Keratinocyte (primary cell): ENCODE results near the gene EPS8L2. TPM values are rescaled to one million over a fixed set of nuclear protein-coding genes. Genes with fewer than 3 reads are reported as not detected.

ENCODE experiments used
- DNase-seq: peaks from one replicate; pipeline ENCODE4 v3.0.0-alpha.2; 2011; ENCODE audit warnings: low read depth, missing footprints, low spot score
- FAIRE-seq: peaks from 2 replicates; lab custom pipeline; 2011; peaks lifted over from hg19 to GRCh38; lab: Jason Lieb, UNC
- H2AFZ ChIP-seq: 2 replicates; pipeline ENCODE4 v1.6.0; 2012; ENCODE audit warnings: low read length, control low read depth, inconsistent platforms; ENCODE audit not compliant: control insufficient read depth
- H3K27ac ChIP-seq: 2 replicates; pipeline ENCODE4 v1.5.1; 2011; ENCODE audit warnings: low read length; ENCODE audit not compliant: control insufficient read depth, insufficient read depth
- H3K27me3 ChIP-seq: 3 replicates; pipeline ENCODE4 v1.6.0; 2011; ENCODE audit warnings: low read length; ENCODE audit not compliant: control insufficient read depth, insufficient read depth; ENCODE audit errors: extremely low read depth
- H3K36me3 ChIP-seq, 2 experiments: 2 replicates in 1 of 2; 3 replicates in 1 of 2; pipeline ENCODE4 v1.5.1; 2011; ENCODE audit warnings: low read length in 2 of 2, mild to moderate bottlenecking in 1 of 2; ENCODE audit not compliant: control insufficient read depth in 2 of 2, insufficient read depth in 2 of 2; ENCODE audit errors: extremely low read depth in 1 of 2
- H3K4me1 ChIP-seq: 3 replicates; pipeline ENCODE4 v1.5.1; 2011; ENCODE audit warnings: low read length; ENCODE audit not compliant: control insufficient read depth, insufficient read depth; ENCODE audit errors: extremely low read depth
- H3K4me2 ChIP-seq: 3 replicates; pipeline ENCODE4 v1.6.0; 2011; ENCODE audit warnings: low read depth, low read length; ENCODE audit not compliant: control insufficient read depth, insufficient read depth; ENCODE audit errors: extremely low read depth
- H3K4me3 ChIP-seq, 3 experiments: fragments of 200-600 bp in 1 of 3; sonication (generic) in 1 of 3; 2 replicates in 2 of 3; 3 replicates in 1 of 3; pipeline ENCODE4 v1.5.1; 2011 to 2016; ENCODE audit warnings: low read length in 3 of 3, mild to moderate bottlenecking in 3 of 3, control low read depth in 2 of 3, inconsistent platforms in 1 of 3, low read depth in 1 of 3, mixed read lengths in 1 of 3, mixed run types in 1 of 3, moderate library complexity in 1 of 3; ENCODE audit not compliant: control insufficient read depth in 2 of 3, insufficient read depth in 2 of 3; ENCODE audit errors: extremely low read depth in 1 of 3
- H3K79me2 ChIP-seq: 2 replicates; pipeline ENCODE4 v1.6.0; 2012; ENCODE audit warnings: low read length; ENCODE audit not compliant: control insufficient read depth, insufficient read depth
- H3K9ac ChIP-seq: 3 replicates; pipeline ENCODE4 v1.6.0; 2011; ENCODE audit warnings: low read length; ENCODE audit not compliant: control insufficient read depth, insufficient read depth; ENCODE audit errors: extremely low read depth
- H3K9me1 ChIP-seq: 3 replicates; pipeline ENCODE4 v1.6.0; 2011; ENCODE audit warnings: low read length; ENCODE audit not compliant: control insufficient read depth, insufficient read depth; ENCODE audit errors: extremely low read depth
- H3K9me3 ChIP-seq: 2 replicates; pipeline ENCODE4 v1.5.1; 2012; ENCODE audit warnings: low read depth, low read length; ENCODE audit not compliant: control insufficient read depth
- H4K20me1 ChIP-seq: 3 replicates; pipeline ENCODE4 v1.6.0; 2011; ENCODE audit warnings: low read length; ENCODE audit not compliant: control insufficient read depth, insufficient read depth; ENCODE audit errors: extremely low read depth
- CTCF ChIP-seq, 3 experiments: IDR thresholded peaks in 1 of 3; conservative IDR thresholded peaks in 1 of 3; optimal IDR thresholded peaks in 1 of 3; 2 replicates in 2 of 3; 3 replicates in 1 of 3; pipeline versions ENCODE3 to v1.5.1; 2011; ENCODE audit warnings: low read length in 3 of 3, mild to moderate bottlenecking in 3 of 3, moderate library complexity in 2 of 3, control low read depth in 1 of 3, inconsistent platforms in 1 of 3; ENCODE audit not compliant: insufficient read depth in 2 of 3; ENCODE audit errors: extremely low read depth in 1 of 3
- EZH2 ChIP-seq: IDR thresholded peaks from one replicate; pipeline ENCODE4 v1.6.1; 2012; ENCODE audit warnings: inconsistent platforms, mild to moderate bottlenecking, low read length, moderate library complexity
- dilution Hi-C: fragments of 300-500 bp; cut with MboI; formaldehyde crosslinking; loops from one replicate; pipeline ENCODE4 v1.7.0; 2020; ENCODE audit warnings: low sequenced_read_pairs; ENCODE audit not compliant: extremely low pct_ligation_motif_present
- polyA plus RNA-seq, 5 experiments: library from polyadenylated mRNA; depleted of rRNA in 3 of 5; stranded (reverse) in 3 of 5; stranded (forward) in 1 of 5; unstranded in 1 of 5; fragments of >200 nt; gene quantifications; 1 replicate in 1 of 5; 2 replicates in 3 of 5; 3 replicates in 1 of 5; pipeline versions ENCODE4 v1.2.1 to v1.2.3, GENCODE V29; 2011 to 2012; ENCODE audit warnings: missing spikeins in 2 of 5, low read depth in 1 of 5, low replicate concordance in 1 of 5

EPS8L2 gene
- polyA plus RNA-seq, 1 donor (not counting 4 experiments of a cell fraction or from before 2014, with no cell fraction given): 114 TPM

- Histone ChIP-seq H3K79me2 (peaks cover 5% of the 10 kb centered on the region), H3K4me2 (no peak overlapping the region), H3K4me3 (no peak overlapping the region), H3K27me3 (no peaks in the 10 kb centered on the region), H4K20me1 (peaks cover 5% of the 10 kb centered on the region), H3K9me1 (no peaks in the 10 kb centered on the region), H3K27ac (no peak overlapping the region), H3K9ac (no peak overlapping the region), H3K36me3 (peaks cover 16 to 20% of the 10 kb centered on the region in 2 experiments), H3K4me1 (no peaks in the 10 kb centered on the region), H2AFZ (no peak overlapping the region), H3K9me3 (no peaks in the 10 kb centered on the region)
- no peak for FAIRE-seq
- DNase-seq: no peak
- dilution Hi-C loops: no loop called here
- TF ChIP-seq CTCF (optimal IDR thresholded peaks at IDR 0.05 in 1 of 3, IDR thresholded peaks at IDR 0.05 in 1 of 3, conservative IDR thresholded peaks at IDR 0.05 in 1 of 3; ENCODE audit: extremely low read depth in 1 of 3, insufficient read depth in 2 of 3, low read length in 3 of 3): no peak
- TF ChIP-seq EZH2: no peak
These were observed 13.4 kb downstream of the EPS8L2 start for GRCh38 chr11:719214-720016.

- H3K9me3 ChIP-seq: no peaks in the 10 kb centered on the region
- no peak overlapping the region for H3K9ac ChIP-seq
- peaks cover 3% of the 10 kb centered on the region for H3K79me2 ChIP-seq
- H4K20me1 ChIP-seq: peaks cover 5% of the 10 kb centered on the region
- H3K36me3 ChIP-seq: peaks cover 24 to 25% of the 10 kb centered on the region in 2 experiments
- FAIRE-seq (no peak), DNase-seq (no peak)
- TF ChIP-seq CTCF (optimal IDR thresholded peaks at IDR 0.05 in 1 of 3, IDR thresholded peaks at IDR 0.05 in 1 of 3, conservative IDR thresholded peaks at IDR 0.05 in 1 of 3; ENCODE audit: extremely low read depth in 1 of 3, insufficient read depth in 2 of 3, low read length in 3 of 3) (no peak), EZH2 (no peak)
- no peak overlapping the region for H3K27ac ChIP-seq
- dilution Hi-C loops: no loop called here
- no peak overlapping the region for H3K4me2 ChIP-seq
- H3K4me3 ChIP-seq: no peak overlapping the region
- no peak overlapping the region for H2AFZ ChIP-seq
- no peaks in the 10 kb centered on the region for H3K27me3 ChIP-seq
- peaks cover 2% of the 10 kb centered on the region for H3K4me1 ChIP-seq
- H3K9me1 ChIP-seq: no peaks in the 10 kb centered on the region
These were observed 14.1 kb downstream of the EPS8L2 start for GRCh38 chr11:720017-720641.
